ENCODE results near the gene SLC7A6. TPM values are rescaled to one million over a fixed set of nuclear protein-coding genes. Genes with fewer than 3 reads are reported as not detected.

The SLC7A6 gene
- polyA plus RNA-seq, 2 of the 4 experiments (the other 2 are of a cell fraction): 31.1 to 32.9 TPM

DNA sequence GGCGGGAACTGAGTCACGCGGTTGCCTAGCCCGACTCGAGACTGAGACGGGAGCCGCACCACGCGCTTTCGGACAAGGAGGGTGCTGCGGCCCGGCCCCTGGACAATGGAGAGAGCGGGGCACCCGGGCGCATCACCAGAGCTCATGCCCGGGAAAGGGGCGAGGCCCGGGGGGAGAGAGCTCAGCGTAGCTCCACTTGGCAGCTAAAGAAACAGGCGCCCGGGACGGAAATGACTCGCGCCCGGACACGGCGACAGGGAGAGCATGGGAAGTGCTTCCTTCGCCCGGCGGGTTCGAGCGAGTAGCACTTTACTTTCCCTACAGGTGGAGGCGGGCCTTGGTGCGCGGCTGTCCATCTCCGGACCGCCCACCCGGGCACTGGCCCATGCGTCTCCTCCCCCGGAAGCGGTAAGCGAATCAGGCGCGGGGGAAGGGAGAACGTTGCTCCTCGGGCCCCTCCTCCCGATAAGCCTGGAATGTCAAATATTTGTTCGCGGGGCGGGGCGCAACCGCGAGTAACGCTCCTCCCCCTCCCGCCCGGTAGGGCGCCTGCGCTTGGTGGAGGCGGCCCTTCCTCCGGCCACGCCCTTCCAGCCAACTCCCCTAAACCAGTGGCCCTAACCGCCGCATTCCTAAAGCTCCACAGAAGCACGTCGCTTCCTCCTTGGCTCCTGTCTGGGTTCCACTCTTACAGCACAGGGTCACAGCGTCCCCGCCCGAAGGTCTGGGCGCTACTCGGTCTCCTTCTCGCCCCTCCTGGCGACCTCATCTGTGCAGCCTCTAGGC lies 26.9 kb upstream of the SLC7A6 start:
- ATAC-seq (peak; percentile 85 to 94), DNase-seq (ENCODE audit: low read depth in 1 of 2, low spot score in 1 of 2) (peak; percentile 95 to 99), FAIRE-seq (peak; percentile 72)
- WGBS (ENCODE audit: missing lambda C conversion rate): under 1% methylated on average over 53 of the region's 72 CpGs
- peak overlapping the region; percentile 93 to 94 for H3K27ac ChIP-seq
- ChIA-PET CTCF (interaction anchor here (0.8 to 2.9 kb wide), 8 partner anchors 9 to 211 kb away, joined by 3 to 18 read pairs (median 4); partner anchors contain the start of gene SLC7A6), POLR2A (interaction anchor here (0.5 to 1.8 kb wide), 18 partner anchors 8 to 283 kb away, joined by 3 to 29 read pairs (median 4); partner anchors contain the start of genes NFATC3, PLA2G15, PRMT7 and SLC7A6)
- H3K4me2 ChIP-seq: peak overlapping the region; percentile 90
- H3K9me3 ChIP-seq: no peaks in the 10 kb centered on the region
- peaks cover 15% of the 10 kb centered on the region for H3K4me1 ChIP-seq
- H3K4me3 ChIP-seq: peak overlapping the region; percentile 48
- TF ChIP-seq KDM1A (IDR thresholded peaks at IDR 0.05; ENCODE audit: low read depth) (no peak), ZSCAN20 (CRISPR knock-in tag; IDR thresholded peaks at IDR 0.05) (no peak), SMC3 (IDR thresholded peaks at IDR 0.05) (no peak), EHF (CRISPR knock-in tag; IDR thresholded peaks at IDR 0.05) (peak; percentile 71; the same call in 1 of the 2 replicates), FOSL2 (IDR thresholded peaks at IDR 0.05) (no peak), FOSL2 (CRISPR knock-in tag; IDR thresholded peaks at IDR 0.05) (peak; percentile 6; the same call in 1 of the 2 replicates), NR3C1 (IDR thresholded peaks at IDR 0.05) (no peak), GATA3 (IDR thresholded peaks at IDR 0.05; ENCODE audit: borderline replicate concordance) (peak; percentile 68; the same call in 1 of the 2 replicates), POLR2A (IDR thresholded peaks at IDR 0.05; ENCODE audit: low read length) (peak; percentile 97), PHF8 (IDR thresholded peaks at IDR 0.05; ENCODE audit: borderline replicate concordance, low read depth) (peak; percentile 51), JUN (IDR thresholded peaks at IDR 0.05) (peak; percentile 83 to 89; a peak in 4 of 5 replicates), MAFK (IDR thresholded peaks at IDR 0.05; ENCODE audit: partially characterized antibody) (no peak), POLR2AphosphoS2 (conservative IDR thresholded peaks at IDR 0.05; ENCODE audit: low read length) (no peak), KDM5A (IDR thresholded peaks at IDR 0.05) (no peak), BHLHE40 (IDR thresholded peaks at IDR 0.05; ENCODE audit: low read depth, low read length) (no peak), RFX5 (IDR thresholded peaks at IDR 0.05) (no peak), TP53 (CRISPR knock-in tag; IDR thresholded peaks at IDR 0.05) (0 out of 2 replicates have a peak, but pooled peaks have one; percentile 70), HOXB5 (CRISPR knock-in tag; IDR thresholded peaks at IDR 0.05) (peak; percentile 89), MAZ (IDR thresholded peaks at IDR 0.05; ENCODE audit: borderline replicate concordance, low read depth, low read length) (peak; percentile 71), EHMT2 (IDR thresholded peaks at IDR 0.05; ENCODE audit: low read depth) (no peak), TFCP2L1 (CRISPR knock-in tag; IDR thresholded peaks at IDR 0.05) (0 out of 2 replicates have a peak, but pooled peaks have one; percentile 23), HOXB13 (CRISPR knock-in tag; IDR thresholded peaks at IDR 0.05; ENCODE audit: low read depth) (peak; percentile 79; the same call in 1 of the 2 replicates), MYC (IDR thresholded peaks at IDR 0.05; ENCODE audit: borderline replicate concordance, low read length) (peak; percentile 18; the same call in 1 of the 2 replicates)
- TF ChIP-seq, protein P1, sequence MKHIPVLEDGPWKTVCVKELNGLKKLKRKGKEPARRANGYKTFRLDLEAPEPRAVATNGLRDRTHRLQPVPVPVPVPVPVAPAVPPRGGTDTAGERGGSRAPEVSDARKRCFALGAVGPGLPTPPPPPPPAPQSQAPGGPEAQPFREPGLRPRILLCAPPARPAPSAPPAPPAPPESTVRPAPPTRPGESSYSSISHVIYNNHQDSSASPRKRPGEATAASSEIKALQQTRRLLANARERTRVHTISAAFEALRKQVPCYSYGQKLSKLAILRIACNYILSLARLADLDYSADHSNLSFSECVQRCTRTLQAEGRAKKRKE (CRISPR knock-in tag; IDR thresholded peaks at IDR 0.05; ENCODE audit: low read depth): 0 out of 2 replicates have a peak, but pooled peaks have one; percentile 35
- TF ChIP-seq, protein P2, sequence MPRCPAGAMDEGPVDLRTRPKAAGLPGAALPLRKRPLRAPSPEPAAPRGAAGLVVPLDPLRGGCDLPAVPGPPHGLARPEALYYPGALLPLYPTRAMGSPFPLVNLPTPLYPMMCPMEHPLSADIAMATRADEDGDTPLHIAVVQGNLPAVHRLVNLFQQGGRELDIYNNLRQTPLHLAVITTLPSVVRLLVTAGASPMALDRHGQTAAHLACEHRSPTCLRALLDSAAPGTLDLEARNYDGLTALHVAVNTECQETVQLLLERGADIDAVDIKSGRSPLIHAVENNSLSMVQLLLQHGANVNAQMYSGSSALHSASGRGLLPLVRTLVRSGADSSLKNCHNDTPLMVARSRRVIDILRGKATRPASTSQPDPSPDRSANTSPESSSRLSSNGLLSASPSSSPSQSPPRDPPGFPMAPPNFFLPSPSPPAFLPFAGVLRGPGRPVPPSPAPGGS (IDR thresholded peaks at IDR 0.05): peak; percentile 90
- TF ChIP-seq, protein P3, sequence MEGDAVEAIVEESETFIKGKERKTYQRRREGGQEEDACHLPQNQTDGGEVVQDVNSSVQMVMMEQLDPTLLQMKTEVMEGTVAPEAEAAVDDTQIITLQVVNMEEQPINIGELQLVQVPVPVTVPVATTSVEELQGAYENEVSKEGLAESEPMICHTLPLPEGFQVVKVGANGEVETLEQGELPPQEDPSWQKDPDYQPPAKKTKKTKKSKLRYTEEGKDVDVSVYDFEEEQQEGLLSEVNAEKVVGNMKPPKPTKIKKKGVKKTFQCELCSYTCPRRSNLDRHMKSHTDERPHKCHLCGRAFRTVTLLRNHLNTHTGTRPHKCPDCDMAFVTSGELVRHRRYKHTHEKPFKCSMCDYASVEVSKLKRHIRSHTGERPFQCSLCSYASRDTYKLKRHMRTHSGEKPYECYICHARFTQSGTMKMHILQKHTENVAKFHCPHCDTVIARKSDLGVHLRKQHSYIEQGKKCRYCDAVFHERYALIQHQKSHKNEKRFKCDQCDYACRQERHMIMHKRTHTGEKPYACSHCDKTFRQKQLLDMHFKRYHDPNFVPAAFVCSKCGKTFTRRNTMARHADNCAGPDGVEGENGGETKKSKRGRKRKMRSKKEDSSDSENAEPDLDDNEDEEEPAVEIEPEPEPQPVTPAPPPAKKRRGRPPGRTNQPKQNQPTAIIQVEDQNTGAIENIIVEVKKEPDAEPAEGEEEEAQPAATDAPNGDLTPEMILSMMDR (IDR thresholded peaks at IDR 0.05): no peak
- TF ChIP-seq, protein P4, sequence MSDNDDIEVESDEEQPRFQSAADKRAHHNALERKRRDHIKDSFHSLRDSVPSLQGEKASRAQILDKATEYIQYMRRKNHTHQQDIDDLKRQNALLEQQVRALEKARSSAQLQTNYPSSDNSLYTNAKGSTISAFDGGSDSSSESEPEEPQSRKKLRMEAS (IDR thresholded peaks at IDR 0.05): peak; percentile 74
